HepG2 (cell line): Measurements from ENCODE around the gene SVBP. TPM values are rescaled to one million over a fixed set of nuclear protein-coding genes. Genes with fewer than 3 reads are reported as not detected.

Experiments used
- ATAC-seq: fragments of 200-7000 bp; cut with Tn5 transposase; 3 replicates; pipeline ENCODE4 v1.9.1; 2020; ENCODE audit warnings: mild to moderate bottlenecking, moderate library complexity
- BruUV-seq: library from RNA; stranded (reverse); fragments of 400-500 nt; replicated peaks from 2 replicates; lab custom pipeline; 2021; lab: Mats Ljungman, UMichigan
- CTCF ChIA-PET: fragments of 300-600 bp; formaldehyde crosslinking; extraction: SDS; loops from one replicate; lab custom pipeline; 2021; ENCODE audit warnings: low total read pairs, inconsistent platforms, low intra/inter-chr PET ratio; lab: Yijun Ruan, JAX
- POLR2A ChIA-PET: fragments of 350-600 bp; sonication (Branson Sonifier 250); formaldehyde crosslinking; loops from one replicate; lab custom pipeline; 2020; ENCODE audit warnings: antibody characterized with exemption, inconsistent platforms; lab: Yijun Ruan, JAX
- DNase-seq: peaks from one replicate; pipeline ENCODE4 v3.0.0-alpha.2; 2015; ENCODE audit warnings: low spot score
- FAIRE-seq: peaks from 3 replicates; lab custom pipeline; 2011; peaks lifted over from hg19 to GRCh38; lab: Jason Lieb, UNC
- H2AFZ ChIP-seq: one replicate; pipeline ENCODE4 v1.6.1; 2011; ENCODE audit warnings: low read length, inconsistent platforms
- H3K27ac ChIP-seq: fragments of 300-600 bp; 3 replicates; pipeline ENCODE4 v1.8.0; 2011; ENCODE audit warnings: mixed run types, mild to moderate bottlenecking, mixed read lengths, low read length, inconsistent platforms; ENCODE audit not compliant: insufficient read depth; ENCODE audit errors: extremely low read length
- H3K27me3 ChIP-seq, 2 experiments: fragments of 200-600 bp in 1 of 2; 2 replicates in 1 of 2; 3 replicates in 1 of 2; pipeline versions ENCODE4 v1.6.0 to v1.8.0; 2011; ENCODE audit warnings: low read length in 2 of 2, mild to moderate bottlenecking in 2 of 2, moderate library complexity in 2 of 2, inconsistent platforms in 1 of 2; ENCODE audit not compliant: insufficient read depth in 2 of 2, control insufficient read depth in 1 of 2
- H3K36me3 ChIP-seq, 2 experiments: fragments of 200-600 bp in 1 of 2; replicated peaks in 1 of 2; 2 replicates in 1 of 2; 3 replicates in 1 of 2; pipeline versions ENCODE4 v1.5.1 to v1.8.0; 2011; ENCODE audit warnings: low read length in 2 of 2, inconsistent platforms in 1 of 2; ENCODE audit not compliant: insufficient read depth in 2 of 2, control insufficient read depth in 1 of 2
- H3K4me1 ChIP-seq: 2 replicates; pipeline ENCODE4 v1.5.1; 2012; ENCODE audit warnings: low read length, inconsistent platforms; ENCODE audit not compliant: insufficient read depth
- H3K4me2 ChIP-seq: 2 replicates; pipeline ENCODE4 v1.6.0; 2011; ENCODE audit warnings: low read depth, low read length, inconsistent platforms
- H3K4me3 ChIP-seq, 3 experiments: fragments of 200-600 bp in 1 of 3; sonication (generic), shearing (Covaris generic) in 1 of 3; replicated peaks in 1 of 3; 2 replicates each; pipeline ENCODE4 v1.5.1; 2011 to 2016; ENCODE audit warnings: low read length in 3 of 3, inconsistent platforms in 2 of 3, low read depth in 2 of 3, mild to moderate bottlenecking in 2 of 3, control low read depth in 1 of 3, mixed read lengths in 1 of 3; ENCODE audit not compliant: insufficient read depth in 1 of 3
- H3K79me2 ChIP-seq: one replicate; pipeline ENCODE4 v1.6.1; 2011; ENCODE audit warnings: low read length, inconsistent platforms; ENCODE audit not compliant: insufficient read depth
- H3K9ac ChIP-seq: 2 replicates; pipeline ENCODE4 v1.6.0; 2011; ENCODE audit warnings: mild to moderate bottlenecking, low read depth, low read length, inconsistent platforms; ENCODE audit not compliant: insufficient read depth
- H3K9me3 ChIP-seq: 2 replicates; pipeline ENCODE4 v1.5.1; 2012; ENCODE audit warnings: mild to moderate bottlenecking, low read length
- H4K20me1 ChIP-seq: 2 replicates; pipeline ENCODE4 v1.6.0; 2011; ENCODE audit warnings: inconsistent platforms, mild to moderate bottlenecking, low read length, moderate library complexity; ENCODE audit not compliant: insufficient read depth
- AGO2 ChIP-seq: fragments of 200-400 bp; formaldehyde crosslinking; optimal IDR thresholded peaks from 2 replicates; pipeline ENCODE3; 2017; ENCODE audit warnings: mild to moderate bottlenecking, low read depth, low read length, moderate library complexity
- MAFF ChIP-seq: IDR thresholded peaks from 2 replicates; pipeline ENCODE4 v1.6.1; 2011; ENCODE audit warnings: low read depth, low read length, improper control_type of control experiment
- MAFK ChIP-seq, 2 experiments: IDR thresholded peaks in 1 of 2; conservative IDR thresholded peaks in 1 of 2; 2 replicates each; pipeline ENCODE4 v1.6.1; 2011; ENCODE audit warnings: improper control_type of control experiment in 2 of 2, low read length in 2 of 2
- MYNN ChIP-seq: sonication (generic); formaldehyde crosslinking; IDR thresholded peaks from 2 replicates; pipeline ENCODE4 v1.4.0; 2020; ENCODE audit warnings: mild to moderate bottlenecking, low read depth, missing genetic modification reagents
- NFE2 ChIP-seq: sonication (generic); formaldehyde crosslinking; IDR thresholded peaks from 2 replicates; pipeline ENCODE4 v1.4.0; 2020; ENCODE audit warnings: missing genetic modification reagents
- NFE2L2 ChIP-seq: fragments of 150-350 bp; IDR thresholded peaks from 2 replicates; pipeline ENCODE4 v1.6.1; 2014; ENCODE audit warnings: low read length
- ZNF7 ChIP-seq: IDR thresholded peaks from 2 replicates; pipeline ENCODE4 v1.6.1; 2016; ENCODE audit warnings: missing biosample characterization, missing genetic modification reagents
- WGBS: methylation state at CpG from one replicate; pipeline ENCODE4 v1.1.6; 2017; ENCODE audit warnings: low lambda C conversion rate; 5-methylcytosine and 5-hydroxymethylcytosine counted together
- in situ Hi-C: cut with HindIII; loops from 2 replicates; pipeline ENCODE4 v1.10.0; 2017; ENCODE audit warnings: low pct_unique_long_range_greater_than_20kb; ENCODE audit not compliant: extremely low pct_ligation_motif_present
- intact Hi-C: fragments of 100-400 bp; cut with micrococcal nuclease; formaldehyde crosslinking; loops from one replicate; pipeline ENCODE4 v1.10.0; 2022; ENCODE audit not compliant: unreplicated experiment
- polyA plus RNA-seq, 8 experiments: library from polyadenylated mRNA; depleted of rRNA in 3 of 8; stranded (reverse) in 7 of 8; unstranded in 1 of 8; fragments of >200 nt; fragmentation: Illumina TruSeq in 4 of 8; extraction: Trizol in 4 of 8; gene quantifications; 2 replicates each; pipeline versions ENCODE4 v1.2.1 to v1.2.3, GENCODE V29; 2011 to 2016; ENCODE audit warnings: low read depth in 4 of 8, missing spikeins in 1 of 8, mixed read lengths in 1 of 8; ENCODE audit not compliant: insufficient read depth in 1 of 8
- total RNA-seq, 5 experiments: library from RNA; depleted of rRNA; stranded (reverse); fragments of >200 nt; fragmentation: Illumina TruSeq; extraction: Trizol; gene quantifications; 2 replicates each; pipeline ENCODE4 v1.2.3, GENCODE V29; 2016; ENCODE audit warnings: low read depth in 1 of 5
- TF ChIP-seq, protein P1 (sequence below): sonication (generic); formaldehyde crosslinking; IDR thresholded peaks from 2 replicates; pipeline ENCODE4 v1.8.0; 2022; ENCODE audit warnings: missing genetic modification reagents, mild to moderate bottlenecking, moderate library complexity, borderline replicate concordance

Gene SVBP
- total and polyA plus RNA-seq, 2 of the 13 experiments (the other 11 are each of a cell fraction or from before 2014, with no cell fraction given): 28.8 to 48.2 TPM

GRCh38 chr1:42822800-42823392 is 5.7 kb upstream of the SVBP start:
- Histone ChIP-seq H3K9me3 (no peaks in the 10 kb centered on the region), H3K27ac (peak overlapping the region; percentile 2), H4K20me1 (no peaks in the 10 kb centered on the region), H3K27me3 (no peaks in the 10 kb centered on the region), H3K36me3 (no peaks in the 10 kb centered on the region), H2AFZ (no peak overlapping the region), H3K4me1 (peaks cover 32% of the 10 kb centered on the region), H3K4me3 (no peak overlapping the region), H3K9ac (no peak overlapping the region), H3K79me2 (no peaks in the 10 kb centered on the region), H3K4me2 (no peak overlapping the region)
- ChIA-PET CTCF (no interaction called here), POLR2A (interaction anchor here (1.7 kb wide), 1 partner anchor 23 kb away, joined by 8 read pairs; the partner anchor contains the start of gene ZNF691)
- TF ChIP-seq, protein P1, sequence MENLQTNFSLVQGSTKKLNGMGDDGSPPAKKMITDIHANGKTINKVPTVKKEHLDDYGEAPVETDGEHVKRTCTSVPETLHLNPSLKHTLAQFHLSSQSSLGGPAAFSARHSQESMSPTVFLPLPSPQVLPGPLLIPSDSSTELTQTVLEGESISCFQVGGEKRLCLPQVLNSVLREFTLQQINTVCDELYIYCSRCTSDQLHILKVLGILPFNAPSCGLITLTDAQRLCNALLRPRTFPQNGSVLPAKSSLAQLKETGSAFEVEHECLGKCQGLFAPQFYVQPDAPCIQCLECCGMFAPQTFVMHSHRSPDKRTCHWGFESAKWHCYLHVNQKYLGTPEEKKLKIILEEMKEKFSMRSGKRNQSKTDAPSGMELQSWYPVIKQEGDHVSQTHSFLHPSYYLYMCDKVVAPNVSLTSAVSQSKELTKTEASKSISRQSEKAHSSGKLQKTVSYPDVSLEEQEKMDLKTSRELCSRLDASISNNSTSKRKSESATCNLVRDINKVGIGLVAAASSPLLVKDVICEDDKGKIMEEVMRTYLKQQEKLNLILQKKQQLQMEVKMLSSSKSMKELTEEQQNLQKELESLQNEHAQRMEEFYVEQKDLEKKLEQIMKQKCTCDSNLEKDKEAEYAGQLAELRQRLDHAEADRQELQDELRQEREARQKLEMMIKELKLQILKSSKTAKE (CRISPR knock-in tag): no peak
- TF ChIP-seq NFE2L2: peak; percentile 97
- peak; percentile 62; the same call in 1 of the 2 replicates for TF ChIP-seq ZNF7 (CRISPR knock-in tag)
- TF ChIP-seq AGO2: no peak
- TF ChIP-seq MAFF: peak; percentile 88
- TF ChIP-seq MAFK (conservative IDR thresholded peaks at IDR 0.05 in 1 of 2, IDR thresholded peaks at IDR 0.05 in 1 of 2; ENCODE audit: low read length in 2 of 2): peak; percentile 91 to 92
- TF ChIP-seq NFE2 (CRISPR knock-in tag): peak; percentile 52; the same call in 1 of the 2 replicates
- no peak for TF ChIP-seq MYNN (CRISPR knock-in tag)
- DNase-seq (no peak), ATAC-seq (no peak), FAIRE-seq (no peak)
- intact Hi-C loops: no loop called here
- BruUV-seq: no TSS peak
- WGBS: 82% methylated on average over 2 of the region's 2 CpGs
- in situ Hi-C loops: no loop called here
